GM12878 (cell line): ENCODE measurements around the gene KHDRBS2. TPM values are rescaled to one million over a fixed set of nuclear protein-coding genes. Genes with fewer than 3 reads are reported as not detected.

ENCODE experiments used
- ATAC-seq: fragments of 200-7000 bp; cut with Tn5 transposase; 3 replicates; pipeline ENCODE4 v1.9.1; 2020; ENCODE audit warnings: mild to moderate bottlenecking, moderate library complexity
- BruUV-seq: library from RNA; stranded (reverse); fragments of 400-500 nt; replicated peaks from 2 replicates; lab custom pipeline; 2021; lab: Mats Ljungman, UMichigan
- CTCF ChIA-PET: fragments of 300-600 bp; sonication (Branson Sonifier 250); formaldehyde crosslinking; extraction: SDS; loops from one replicate; lab custom pipeline; 2021; ENCODE audit warnings: inconsistent platforms; lab: Yijun Ruan, JAX
- POLR2A ChIA-PET: fragments of 350-600 bp; formaldehyde crosslinking; extraction: SDS; loops from one replicate; lab custom pipeline; 2021; ENCODE audit warnings: inconsistent platforms; lab: Charles Lee
- RAD21 ChIA-PET: fragments of 300-600 bp; sonication (Branson Sonifier 250); formaldehyde crosslinking; loops from one replicate; lab custom pipeline; 2023; ENCODE audit warnings: antibody characterized with exemption; ENCODE audit not compliant: unreplicated experiment; lab: Charles Lee
- SMC1A ChIA-PET: fragments of 300-600 bp; sonication (Branson Sonifier 250); formaldehyde crosslinking; loops from one replicate; lab custom pipeline; 2023; ENCODE audit not compliant: unreplicated experiment, uncharacterized antibody; lab: Charles Lee
- DNase-seq: peaks from one replicate; pipeline ENCODE4 v3.0.0-alpha.2; 2011; ENCODE audit warnings: low read depth, low spot score
- FAIRE-seq: peaks from 3 replicates; lab custom pipeline; 2011; peaks lifted over from hg19 to GRCh38; lab: Jason Lieb, UNC
- H2AFZ ChIP-seq: 2 replicates; pipeline ENCODE4 v1.6.0; 2011; ENCODE audit warnings: low read depth, low read length, control low read depth; ENCODE audit not compliant: control insufficient read depth
- H3K27ac ChIP-seq: 2 replicates; pipeline ENCODE4 v1.5.1; 2011; ENCODE audit warnings: control low read depth; ENCODE audit not compliant: control insufficient read depth, insufficient read depth
- H3K27me3 ChIP-seq, 2 experiments: replicated peaks in 1 of 2; 2 replicates each; pipeline versions ENCODE4 v1.6.0 to v1.6.1; 2011; ENCODE audit warnings: low read length in 1 of 2; ENCODE audit not compliant: control insufficient read depth in 2 of 2, insufficient read depth in 2 of 2
- H3K36me3 ChIP-seq, 2 experiments: 2 replicates each; pipeline ENCODE4 v1.5.1; 2011; ENCODE audit warnings: low read length in 1 of 2; ENCODE audit not compliant: control insufficient read depth in 2 of 2, insufficient read depth in 2 of 2
- H3K4me1 ChIP-seq: 2 replicates; pipeline ENCODE4 v1.6.1; 2011; ENCODE audit warnings: mild to moderate bottlenecking, low read length, moderate library complexity, mixed read lengths; ENCODE audit not compliant: control insufficient read depth, insufficient read depth
- H3K4me2 ChIP-seq: 2 replicates; pipeline ENCODE4 v1.6.0; 2011; ENCODE audit warnings: control low read depth; ENCODE audit not compliant: control insufficient read depth, insufficient read depth
- H3K4me3 ChIP-seq: fragments of 200-600 bp; sonication (generic); 2 replicates; pipeline ENCODE4 v1.5.1; 2016
- H3K79me2 ChIP-seq: 2 replicates; pipeline ENCODE4 v1.6.0; 2011; ENCODE audit warnings: low read length; ENCODE audit not compliant: control insufficient read depth, insufficient read depth
- H3K9ac ChIP-seq: 2 replicates; pipeline ENCODE4 v1.8.0; 2011; ENCODE audit warnings: low read length, control low read depth, mixed read lengths; ENCODE audit not compliant: control insufficient read depth, insufficient read depth
- H3K9me3 ChIP-seq: replicated peaks from 3 replicates; pipeline ENCODE4 v1.5.1; 2011; ENCODE audit warnings: mild to moderate bottlenecking, low read length; ENCODE audit not compliant: control insufficient read depth, insufficient read depth
- H4K20me1 ChIP-seq: 2 replicates; pipeline ENCODE4 v1.6.0; 2011; ENCODE audit not compliant: control insufficient read depth, insufficient read depth
- ATF7 ChIP-seq: fragments of 450-650 bp; IDR thresholded peaks from 2 replicates; pipeline ENCODE4 v1.6.1; 2016; ENCODE audit warnings: low read depth, mild to moderate bottlenecking
- CHD4 ChIP-seq: fragments of 200-600 bp; sonication (generic); IDR thresholded peaks from 2 replicates; pipeline ENCODE4 v1.6.1; 2016; ENCODE audit warnings: mild to moderate bottlenecking
- CREB1 ChIP-seq: IDR thresholded peaks from 2 replicates; pipeline ENCODE4 v1.6.1; 2012; ENCODE audit warnings: low read depth, mild to moderate bottlenecking, inconsistent platforms
- CREM ChIP-seq: IDR thresholded peaks from 2 replicates; pipeline ENCODE4 v1.6.1; 2014; ENCODE audit warnings: antibody characterized with exemption, low read depth
- E2F8 ChIP-seq: fragments of 450-650 bp; IDR thresholded peaks from 2 replicates; pipeline ENCODE4 v1.6.1; 2018; ENCODE audit warnings: mild to moderate bottlenecking, low read depth, moderate library complexity; ENCODE audit not compliant: partially characterized antibody
- FOS ChIP-seq: IDR thresholded peaks from 3 replicates; pipeline ENCODE4 v1.6.1; 2011; ENCODE audit warnings: borderline replicate concordance; ENCODE audit not compliant: insufficient read length; ENCODE audit errors: extremely low read depth
- HDGF ChIP-seq: fragments of 450-650 bp; IDR thresholded peaks from 2 replicates; pipeline ENCODE4 v1.6.1; 2016; ENCODE audit warnings: antibody characterized with exemption
- NFXL1 ChIP-seq: fragments of 450-650 bp; IDR thresholded peaks from 2 replicates; pipeline ENCODE4 v1.6.1; 2017; ENCODE audit warnings: antibody characterized with exemption, mild to moderate bottlenecking, borderline replicate concordance
- PBX3 ChIP-seq: IDR thresholded peaks from 2 replicates; pipeline ENCODE4 v1.6.1; 2011; ENCODE audit warnings: mild to moderate bottlenecking, low read depth, low read length, moderate library complexity; ENCODE audit not compliant: insufficient replicate concordance
- POU2F2 ChIP-seq: IDR thresholded peaks from 3 replicates; pipeline ENCODE4 v1.6.1; 2011; ENCODE audit warnings: low read depth, mild to moderate bottlenecking, low read length, borderline replicate concordance
- RAD21 ChIP-seq: IDR thresholded peaks from 2 replicates; pipeline ENCODE4 v1.6.1; 2011; ENCODE audit warnings: mild to moderate bottlenecking, low read depth, low read length, moderate library complexity; ENCODE audit not compliant: insufficient read depth
- RAD51 ChIP-seq: fragments of 450-650 bp; IDR thresholded peaks from 2 replicates; pipeline ENCODE4 v1.6.1; 2016; ENCODE audit warnings: moderate library complexity, mild to moderate bottlenecking, inconsistent platforms
- SMC3 ChIP-seq: IDR thresholded peaks from 2 replicates; pipeline ENCODE4 v1.6.1; 2011; ENCODE audit warnings: low read length, improper control_type of control experiment, borderline replicate concordance
- TCF12 ChIP-seq: IDR thresholded peaks from 2 replicates; pipeline ENCODE4 v1.6.1; 2011; ENCODE audit warnings: low read depth, mild to moderate bottlenecking, low read length
- TCF3 ChIP-seq: IDR thresholded peaks from 2 replicates; pipeline ENCODE4 v1.6.1; 2012; ENCODE audit warnings: low read depth, mild to moderate bottlenecking, low read length, borderline replicate concordance; ENCODE audit not compliant: insufficient read depth
- WRNIP1 ChIP-seq: IDR thresholded peaks from 2 replicates; pipeline ENCODE4 v1.6.1; 2011; ENCODE audit warnings: low read depth, low read length, improper control_type of control experiment, borderline replicate concordance
- ZNF24 ChIP-seq: fragments of 450-650 bp; IDR thresholded peaks from 2 replicates; pipeline ENCODE4 v1.6.1; 2017; ENCODE audit warnings: antibody characterized with exemption, mild to moderate bottlenecking
- ZSCAN29 ChIP-seq: fragments of 450-650 bp; IDR thresholded peaks from 2 replicates; pipeline ENCODE4 v1.6.1; 2017; ENCODE audit warnings: mild to moderate bottlenecking, moderate library complexity
- WGBS: methylation state at CpG from one replicate; pipeline ENCODE4 v1.1.6; 2016; ENCODE audit warnings: low lambda C conversion rate; ENCODE audit not compliant: insufficient replicate concordance, insufficient coverage; ENCODE audit errors: missing lambda C conversion rate; 5-methylcytosine and 5-hydroxymethylcytosine counted together
- in situ Hi-C: fragments of 300-500 bp; cut with MboI; formaldehyde crosslinking; loops from 9 replicates; pipeline ENCODE4 v1.14.3; 2018; ENCODE audit warnings: mixed read lengths
- intact Hi-C: fragments of 100-400 bp; cut with micrococcal nuclease; formaldehyde crosslinking; loops from one replicate; pipeline ENCODE4 v1.14.2; 2022; ENCODE audit not compliant: unreplicated experiment
- polyA plus RNA-seq, 11 experiments: library from polyadenylated mRNA; depleted of rRNA in 4 of 11; unstranded in 6 of 11; stranded (reverse) in 5 of 11; fragments of >200 nt; fragmentation: Nextera tagmentation in 4 of 11; fragmentation: Illumina TruSeq in 1 of 11; extraction: Ambion mirVana in 4 of 11; extraction: Trizol in 1 of 11; gene quantifications; 1 replicate in 1 of 11; 2 replicates in 10 of 11; pipeline versions ENCODE4 v1.2.1 to v1.2.3, GENCODE V29; 2011 to 2016; ENCODE audit warnings: inconsistent platforms in 2 of 11, missing spikeins in 2 of 11, low read depth in 1 of 11
- total RNA-seq, 4 experiments: library from RNA; depleted of rRNA in 3 of 4; stranded (reverse); fragments of >200 nt in 3 of 4; fragmentation: Illumina TruSeq in 1 of 4; extraction: Trizol in 1 of 4; gene quantifications; 2 replicates each; pipeline versions ENCODE4 v1.2.1 to v1.2.3, GENCODE V29; 2013 to 2021
- TF ChIP-seq, protein P1 (sequence below): IDR thresholded peaks from 2 replicates; pipeline ENCODE4 v1.6.1; 2012; ENCODE audit warnings: low read depth, low read length, improper control_type of control experiment
- TF ChIP-seq, protein P2 (sequence below): fragments of 450-650 bp; IDR thresholded peaks from 2 replicates; pipeline ENCODE4 v1.6.1; 2017; ENCODE audit warnings: borderline replicate concordance

Gene KHDRBS2
- total and polyA plus RNA-seq, 10 of the 15 experiments (the other 5 are each of a cell fraction or from before 2014, with no cell fraction given) = 0.11 to 0.56 TPM; not detected in 8

GRCh38 chr6:62265906-62266525 is 20.0 kb downstream of the KHDRBS2 start (continued):
- TF ChIP-seq SMC3 (no peak), ZSCAN29 (no peak), POU2F2 (no peak), CHD4 (no peak)

- no peaks in the 10 kb centered on the region for H3K79me2 ChIP-seq
- no peaks in the 10 kb centered on the region for H4K20me1 ChIP-seq
- no peak overlapping the region for H3K4me3 ChIP-seq
- POLR2A ChIA-PET = no interaction called here
- H3K9ac ChIP-seq = no peak overlapping the region
- intact Hi-C loops (no loop called here), in situ Hi-C loops (no loop called here)
- no peak overlapping the region for H3K4me2 ChIP-seq
- no peaks in the 10 kb centered on the region for H3K9me3 ChIP-seq
- no peak for FAIRE-seq
- H2AFZ ChIP-seq = no peak overlapping the region
- H3K27me3 ChIP-seq = no peaks in the 10 kb centered on the region
- SMC1A ChIA-PET = no interaction called here
- RAD21 ChIA-PET = no interaction called here
- BruUV-seq = no TSS peak
- H3K4me1 ChIP-seq = no peaks in the 10 kb centered on the region
- H3K36me3 ChIP-seq = no peaks in the 10 kb centered on the region
- no peak for ATAC-seq
- CTCF ChIA-PET = interaction anchor here (2.6 kb wide), 1 partner anchor 22 kb away, joined by 7 read pairs; no protein-coding TSS in a partner anchor
- 37% methylated on average over 3 of the region's 3 CpGs for WGBS
- TF ChIP-seq FOS = no peak
- no peak for TF ChIP-seq NFXL1
- TF ChIP-seq TCF12 = no peak
- TF ChIP-seq RAD51 = no peak
- TF ChIP-seq WRNIP1 = no peak
- TF ChIP-seq, protein P1, sequence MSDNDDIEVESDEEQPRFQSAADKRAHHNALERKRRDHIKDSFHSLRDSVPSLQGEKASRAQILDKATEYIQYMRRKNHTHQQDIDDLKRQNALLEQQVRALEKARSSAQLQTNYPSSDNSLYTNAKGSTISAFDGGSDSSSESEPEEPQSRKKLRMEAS = no peak
- TF ChIP-seq RAD21 = no peak
- TF ChIP-seq HDGF = no peak
- TF ChIP-seq PBX3 = no peak
- no peak for TF ChIP-seq ATF7
- no peak for TF ChIP-seq TCF3
- TF ChIP-seq CREM = no peak
- no peak for TF ChIP-seq CREB1
- TF ChIP-seq, protein P2, sequence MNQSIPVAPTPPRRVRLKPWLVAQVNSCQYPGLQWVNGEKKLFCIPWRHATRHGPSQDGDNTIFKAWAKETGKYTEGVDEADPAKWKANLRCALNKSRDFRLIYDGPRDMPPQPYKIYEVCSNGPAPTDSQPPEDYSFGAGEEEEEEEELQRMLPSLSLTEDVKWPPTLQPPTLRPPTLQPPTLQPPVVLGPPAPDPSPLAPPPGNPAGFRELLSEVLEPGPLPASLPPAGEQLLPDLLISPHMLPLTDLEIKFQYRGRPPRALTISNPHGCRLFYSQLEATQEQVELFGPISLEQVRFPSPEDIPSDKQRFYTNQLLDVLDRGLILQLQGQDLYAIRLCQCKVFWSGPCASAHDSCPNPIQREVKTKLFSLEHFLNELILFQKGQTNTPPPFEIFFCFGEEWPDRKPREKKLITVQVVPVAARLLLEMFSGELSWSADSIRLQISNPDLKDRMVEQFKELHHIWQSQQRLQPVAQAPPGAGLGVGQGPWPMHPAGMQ = no peak
- no peak for TF ChIP-seq E2F8
- TF ChIP-seq ZNF24 = no peak
- TF ChIP-seq, all 136 proteins: peak for 0
- no peak for DNase-seq
- H3K27ac ChIP-seq = no peak overlapping the region
Measured at GRCh38 chr6:62262283-62262682, 23.7 kb downstream of the KHDRBS2 start.
